K562 (cell line): ENCODE measurements around the gene AGAP1. TPM values are rescaled to one million over a fixed set of nuclear protein-coding genes. Genes with fewer than 3 reads are reported as not detected.

Experiments used
- ATAC-seq: fragments of 200-7000 bp; cut with Tn5 transposase; 3 replicates; pipeline ENCODE4 v1.9.1; 2020; ENCODE audit warnings: moderate library complexity
- BruUV-seq: library from RNA; stranded (reverse); fragments of 400-500 nt; replicated peaks from 2 replicates; lab custom pipeline; 2021; lab: Mats Ljungman, UMichigan
- CTCF ChIA-PET: fragments of 300-600 bp; formaldehyde crosslinking; extraction: SDS; loops from one replicate; lab custom pipeline; 2021; ENCODE audit warnings: low intra/inter-chr PET ratio; lab: Yijun Ruan, JAX
- POLR2A ChIA-PET: fragments of 300-600, 350-650 bp; sonication (Branson Sonifier 250); formaldehyde crosslinking; extraction: SDS; loops from one replicate; lab custom pipeline; 2021; ENCODE audit warnings: antibody characterized with exemption, inconsistent platforms; lab: Yijun Ruan, JAX
- DNase-seq, 4 experiments: peaks; one replicate each; pipeline versions ENCODE4 v3.0.0 to v3.0.0-alpha.2; 2011 to 2018; ENCODE audit warnings: low spot score in 3 of 4, mixed read lengths in 3 of 4; ENCODE audit errors: extremely low read depth in 1 of 4
- FAIRE-seq: peaks from 2 replicates; lab custom pipeline; 2011; peaks lifted over from hg19 to GRCh38; lab: Jason Lieb, UNC
- H2AFZ ChIP-seq: 2 replicates; pipeline ENCODE4 v1.6.0; 2011; ENCODE audit warnings: low read depth, low read length, control low read depth, inconsistent platforms
- H3K27ac ChIP-seq: fragments of 200-600 bp; 3 replicates; pipeline ENCODE4 v1.8.0; 2011; ENCODE audit warnings: low read depth, mild to moderate bottlenecking, control low read depth, inconsistent platforms, low read length, moderate library complexity, mixed read lengths; ENCODE audit errors: extremely low read depth
- H3K27me3 ChIP-seq, 2 experiments: fragments of 300-600 bp in 1 of 2; 2 replicates in 1 of 2; 3 replicates in 1 of 2; pipeline versions ENCODE4 v1.6.0 to v1.8.0; 2011; ENCODE audit warnings: inconsistent platforms in 2 of 2, low read length in 2 of 2, mild to moderate bottlenecking in 1 of 2, mixed read lengths in 1 of 2, moderate library complexity in 1 of 2; ENCODE audit not compliant: control insufficient read depth in 2 of 2, insufficient read depth in 2 of 2
- H3K36me3 ChIP-seq: fragments of 300-600 bp; 3 replicates; pipeline ENCODE4 v1.8.0; 2011; ENCODE audit warnings: mild to moderate bottlenecking, low read length, inconsistent platforms; ENCODE audit not compliant: control insufficient read depth, insufficient read depth
- H3K4me1 ChIP-seq, 2 experiments: fragments of 200-600 bp in 1 of 2; replicated peaks in 1 of 2; 2 replicates in 1 of 2; 3 replicates in 1 of 2; pipeline versions ENCODE4 v1.5.1 to v1.8.0; 2011; ENCODE audit warnings: inconsistent platforms in 2 of 2, low read length in 2 of 2, mild to moderate bottlenecking in 1 of 2, mixed read lengths in 1 of 2, moderate library complexity in 1 of 2; ENCODE audit not compliant: control insufficient read depth in 2 of 2, insufficient read depth in 2 of 2
- H3K4me2 ChIP-seq: 2 replicates; pipeline ENCODE4 v1.6.1; 2011; ENCODE audit warnings: low read length, control low read depth, inconsistent platforms, mixed read lengths; ENCODE audit not compliant: insufficient read depth
- H3K4me3 ChIP-seq: fragments of 200-600 bp; sonication (generic), shearing (Covaris generic); 2 replicates; pipeline ENCODE4 v1.5.1; 2016; ENCODE audit warnings: control low read depth, inconsistent platforms
- H3K79me2 ChIP-seq: fragments of 200-600 bp; 3 replicates; pipeline ENCODE4 v1.8.0; 2011; ENCODE audit warnings: low read length, inconsistent platforms; ENCODE audit not compliant: control insufficient read depth, insufficient read depth
- H3K9ac ChIP-seq, 2 experiments: 2 replicates each; pipeline versions ENCODE4 v1.6.0 to v1.6.1; 2011; ENCODE audit warnings: low read depth in 2 of 2, low read length in 2 of 2, control low read depth in 1 of 2, inconsistent platforms in 1 of 2, mild to moderate bottlenecking in 1 of 2, mixed read lengths in 1 of 2; ENCODE audit not compliant: insufficient read depth in 1 of 2
- H3K9me1 ChIP-seq: one replicate; pipeline ENCODE4 v1.6.0; 2011; ENCODE audit warnings: inconsistent platforms, mild to moderate bottlenecking, low read length, moderate library complexity; ENCODE audit not compliant: control insufficient read depth, insufficient read depth
- H3K9me3 ChIP-seq: replicated peaks from 2 replicates; pipeline ENCODE4 v1.5.1; 2011; ENCODE audit warnings: low read depth, low read length, inconsistent platforms; ENCODE audit not compliant: control insufficient read depth, insufficient read depth
- H4K20me1 ChIP-seq: replicated peaks from 2 replicates; pipeline ENCODE4 v1.6.1; 2011; ENCODE audit warnings: low read length, inconsistent platforms, mixed read lengths; ENCODE audit not compliant: control insufficient read depth, insufficient read depth
- MYC ChIP-seq, 2 experiments: fragments of 250-450 bp in 1 of 2; sonication (Bioruptor Pico) in 1 of 2; IDR thresholded peaks; 2 replicates each; pipeline versions ENCODE4 v1.5.1 to v1.6.1; 2012 to 2021; ENCODE audit warnings: low read depth in 2 of 2, borderline replicate concordance in 1 of 2, improper control_type of control experiment in 1 of 2, low read length in 1 of 2, mild to moderate bottlenecking in 1 of 2, moderate library complexity in 1 of 2
- TSHZ1 ChIP-seq: fragments of 250-450 bp; sonication (Bioruptor Pico); IDR thresholded peaks from 2 replicates; pipeline ENCODE4 v1.4.0; 2020; ENCODE audit warnings: mild to moderate bottlenecking, moderate library complexity
- ZEB2 ChIP-seq: fragments of 450-650 bp; IDR thresholded peaks from 2 replicates; pipeline ENCODE4 v1.6.1; 2016
- ZNF696 ChIP-seq: fragments of 250-450 bp; sonication (Bioruptor Pico); conservative IDR thresholded peaks from 2 replicates; pipeline ENCODE4 v1.4.0; 2020; ENCODE audit warnings: mild to moderate bottlenecking, moderate library complexity
- ZNF76 ChIP-seq: fragments of 250-450 bp; sonication (Bioruptor Pico); IDR thresholded peaks from 2 replicates; pipeline ENCODE4 v1.4.0; 2020; ENCODE audit warnings: mild to moderate bottlenecking, moderate library complexity, borderline replicate concordance
- WGBS: fragments of 100-300 bp; shearing (Covaris generic); methylation state at CpG from one replicate; pipeline ENCODE4 v1.1.6; 2016; ENCODE audit warnings: low coverage, mixed read lengths; ENCODE audit not compliant: insufficient coverage; ENCODE audit errors: missing lambda C conversion rate; 5-methylcytosine and 5-hydroxymethylcytosine counted together
- in situ Hi-C: fragments of 300-500 bp; cut with MboI; formaldehyde crosslinking; loops from 4 replicates; pipeline ENCODE4 v1.15.0; 2018; ENCODE audit warnings: inconsistent platforms, mixed read lengths
- intact Hi-C: fragments of 100-400 bp; cut with micrococcal nuclease; formaldehyde crosslinking; loops from 2 replicates; pipeline ENCODE4 v1.14.2; 2022
- polyA plus RNA-seq, 8 experiments: library from polyadenylated mRNA; depleted of rRNA in 4 of 8; stranded (reverse) in 5 of 8; unstranded in 3 of 8; fragments of >200 nt; fragmentation: Nextera tagmentation in 2 of 8; fragmentation: Illumina TruSeq in 1 of 8; extraction: Ambion mirVana in 2 of 8; extraction: Trizol in 1 of 8; gene quantifications; 2 replicates each; pipeline versions ENCODE4 v1.2.1 to v1.2.3, GENCODE V29; 2011 to 2014; ENCODE audit warnings: inconsistent platforms in 1 of 8, missing spikeins in 1 of 8
- total RNA-seq, 7 experiments: library from RNA; depleted of rRNA in 6 of 7; stranded (reverse); fragments of >200 nt in 6 of 7; fragmentation: Illumina TruSeq in 2 of 7; extraction: Trizol in 2 of 7; gene quantifications; 2 replicates each; pipeline versions ENCODE4 v1.2.1 to v1.2.3, GENCODE V29; 2011 to 2021; ENCODE audit warnings: low replicate concordance in 1 of 7

The AGAP1 gene
- total and polyA plus RNA-seq, 9 of the 15 experiments (the other 6 are each of a cell fraction or from before 2014, with no cell fraction given): 1.3 to 24.0 (median 10.6) TPM

GRCh38 chr2:235725841-235726240 is 232.0 kb downstream of the AGAP1 start:
- Histone ChIP-seq H3K4me2 (no peak overlapping the region), H3K27me3 (no peaks in the 10 kb centered on the region), H2AFZ (no peak overlapping the region), H3K4me3 (no peak overlapping the region), H4K20me1 (no peaks in the 10 kb centered on the region; the same call in 1 of the 2 replicates), H3K9ac (no peak overlapping the region), H3K36me3 (peaks cover 16% of the 10 kb centered on the region; the same call in 1 of the 3 replicates), H3K27ac (no peak overlapping the region), H3K4me1 (peaks cover 0 to 7% of the 10 kb centered on the region in 2 experiments; a peak in 2 of 5 replicates), H3K9me1 (no peaks in the 10 kb centered on the region), H3K79me2 (no peaks in the 10 kb centered on the region), H3K9me3 (no peaks in the 10 kb centered on the region)
- BruUV-seq: no TSS peak
- 96% methylated on average over 4 of the region's 4 CpGs for WGBS
- no peak for TF ChIP-seq ZNF76
- no peak for TF ChIP-seq ZNF696 (CRISPR knock-in tag)
- TF ChIP-seq ZEB2: no peak
- no peak for TF ChIP-seq TSHZ1 (CRISPR knock-in tag)
- TF ChIP-seq MYC (IDR thresholded peaks at IDR 0.05; ENCODE audit: low read depth, low read length): no peak
- TF ChIP-seq MYC (CRISPR knock-in tag; IDR thresholded peaks at IDR 0.05; ENCODE audit: borderline replicate concordance, low read depth): no peak
- DNase-seq: no peak
- in situ Hi-C loops: no loop called here
- no peak for ATAC-seq
- FAIRE-seq: no peak
- ChIA-PET POLR2A (no interaction called here), CTCF (no interaction called here)
- intact Hi-C loops: no loop called here
